Cardiac muscle cell (in vitro differentiated cells and primary cell): ENCODE results near the gene MRPS23. TPM values are rescaled to one million over a fixed set of nuclear protein-coding genes. Genes with fewer than 3 reads are reported as not detected.

Experiments
- DNase-seq, 2 donors: peaks; one replicate each; pipeline versions ENCODE4 v3.0.0 to v3.0.0-alpha.2; 2010 to 2017; ENCODE audit warnings: low read depth in 1 of 2, low spot score in 1 of 2
- H3K27ac ChIP-seq: fragments of 200-600 bp; sonication (generic); 2 replicates; pipeline ENCODE4 v1.5.1; 2016
- H3K27me3 ChIP-seq: fragments of 200-600 bp; sonication (generic); 2 replicates; pipeline ENCODE4 v1.6.0; 2016; ENCODE audit warnings: control low read depth
- H3K36me3 ChIP-seq: fragments of 200-600 bp; sonication (generic); 2 replicates; pipeline ENCODE4 v1.5.1; 2016; ENCODE audit warnings: control low read depth
- H3K4me1 ChIP-seq: fragments of 200-600 bp; sonication (generic); 2 replicates; pipeline ENCODE4 v1.8.1; 2017; ENCODE audit warnings: low read depth, mild to moderate bottlenecking, mixed run types
- H3K4me3 ChIP-seq: fragments of 200-600 bp; sonication (generic); 2 replicates; pipeline ENCODE4 v1.5.1; 2016; ENCODE audit warnings: mild to moderate bottlenecking
- H3K9me3 ChIP-seq: fragments of 200-600 bp; sonication (generic); 2 replicates; pipeline ENCODE4 v1.5.1; 2017; ENCODE audit warnings: low read depth, mild to moderate bottlenecking, control low read depth
- CTCF ChIP-seq: IDR thresholded peaks from 2 replicates; pipeline ENCODE4 v1.5.1; 2012; ENCODE audit warnings: low read depth, mild to moderate bottlenecking, low read length
- polyA plus RNA-seq: library from polyadenylated mRNA; unstranded; fragments of >200 nt; fragmentation: Nextera tagmentation; extraction: Ambion mirVana; gene quantifications from 2 replicates; pipeline ENCODE4 v1.2.1, GENCODE V29; 2016
- total RNA-seq: library from RNA; depleted of rRNA; stranded (reverse); fragments of >200 nt; gene quantifications from 2 replicates; pipeline ENCODE4 v1.2.3, GENCODE V29; 2016

MRPS23 gene
- total and polyA plus RNA-seq, 2 experiments from 2014 or later = 24.4 to 87.9 TPM

GRCh38 chr17:57888311-57889216 is 38.7 kb upstream of the MRPS23 start:
- H3K36me3 ChIP-seq = no peaks in the 10 kb centered on the region
- H3K9me3 ChIP-seq = no peaks in the 10 kb centered on the region
- DNase-seq = no peak
- H3K27ac ChIP-seq = no peak overlapping the region
- peaks cover 10% of the 10 kb centered on the region for H3K4me1 ChIP-seq
- no peak overlapping the region for H3K4me3 ChIP-seq
- H3K27me3 ChIP-seq = no peaks in the 10 kb centered on the region
- TF ChIP-seq CTCF = no peak

- no peaks in the 10 kb centered on the region for H3K27me3 ChIP-seq
- no peak for DNase-seq
- no peak overlapping the region for H3K4me3 ChIP-seq
- no peak for TF ChIP-seq CTCF
- H3K27ac ChIP-seq = no peak overlapping the region
- no peaks in the 10 kb centered on the region for H3K9me3 ChIP-seq
- H3K4me1 ChIP-seq = no peaks in the 10 kb centered on the region
- no peaks in the 10 kb centered on the region for H3K36me3 ChIP-seq
Measured at GRCh38 chr17:57887161-57887560, 37.3 kb upstream of the MRPS23 start.

- no peaks in the 10 kb centered on the region for H3K4me1 ChIP-seq
- no peak for DNase-seq
- no peaks in the 10 kb centered on the region for H3K36me3 ChIP-seq
- H3K27me3 ChIP-seq = no peaks in the 10 kb centered on the region
- no peak overlapping the region for H3K4me3 ChIP-seq
- H3K9me3 ChIP-seq = no peaks in the 10 kb centered on the region
- TF ChIP-seq CTCF = no peak
- H3K27ac ChIP-seq = no peak overlapping the region
Measured at GRCh38 chr17:57886020-57886419, 36.2 kb upstream of the MRPS23 start.

GRCh38 chr17:57885148-57885915 is 35.5 kb upstream of the MRPS23 start:
- H3K9me3 ChIP-seq = no peaks in the 10 kb centered on the region
- H3K27me3 ChIP-seq = no peaks in the 10 kb centered on the region
- no peak for DNase-seq
- H3K4me1 ChIP-seq = no peaks in the 10 kb centered on the region
- H3K27ac ChIP-seq = no peak overlapping the region
- no peak for TF ChIP-seq CTCF
- no peak overlapping the region for H3K4me3 ChIP-seq
- no peaks in the 10 kb centered on the region for H3K36me3 ChIP-seq

- Histone ChIP-seq H3K4me1 (peaks cover 6% of the 10 kb centered on the region), H3K27ac (no peak overlapping the region), H3K4me3 (no peak overlapping the region)
Measured at GRCh38 chr17:57881783-57882351, 32.0 kb upstream of the MRPS23 start.

More at GRCh38 chr17:57881783-57882351, 32.0 kb upstream of the MRPS23 start:
- no peaks in the 10 kb centered on the region for H3K9me3 ChIP-seq
- no peak for DNase-seq
- no peak for TF ChIP-seq CTCF
- H3K36me3 ChIP-seq = no peaks in the 10 kb centered on the region
- no peaks in the 10 kb centered on the region for H3K27me3 ChIP-seq
